ENCODE data around the gene NECAB3. TPM values are rescaled to one million over a fixed set of nuclear protein-coding genes. Genes with fewer than 3 reads are reported as not detected.
A peak's percentile ranks its signal among the peaks of the same experiment; 100 is the strongest.

Gene NECAB3
- total and polyA plus RNA-seq, 4 donors, result 10.6 to 53.1 (median 23.3) TPM

DNA sequence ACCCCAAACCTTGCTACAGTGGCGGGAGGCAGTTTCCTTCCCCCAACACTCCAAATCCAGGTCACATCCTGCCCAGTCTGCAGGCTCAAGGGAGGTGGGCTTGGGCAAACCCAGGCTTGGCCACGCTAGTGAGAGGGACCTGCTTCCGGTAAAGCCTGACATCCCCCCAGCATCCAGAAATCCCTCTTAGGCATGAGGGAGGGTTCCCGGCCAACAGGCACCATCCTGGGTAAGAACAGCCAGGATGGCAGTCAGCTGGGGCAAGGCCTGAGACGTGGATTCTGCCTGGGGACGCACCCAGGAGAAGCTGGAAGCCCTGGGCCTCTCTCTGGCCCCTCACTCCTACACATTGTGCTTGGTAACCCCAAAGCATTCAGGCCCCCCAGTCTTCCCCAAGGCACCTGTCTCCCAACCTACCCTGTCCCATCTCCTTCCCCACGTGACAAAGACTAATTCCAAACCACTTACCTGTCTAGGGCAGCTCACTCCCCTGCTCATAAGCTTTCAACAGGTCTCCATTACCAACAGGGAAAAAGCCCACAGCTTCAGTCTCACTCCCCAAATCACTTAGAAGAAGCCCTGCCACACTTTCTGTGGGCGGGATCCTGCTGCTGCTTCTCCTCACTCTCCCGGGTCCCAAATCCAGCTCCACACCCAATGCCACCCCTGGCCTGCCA, 10.0 kb downstream of the NECAB3 start:
- Histone ChIP-seq H3K4me1 (ENCODE audit: control insufficient read depth in 1 of 2, insufficient read depth in 2 of 2, low read length in 2 of 2) (no peaks in the 10 kb centered on the region), H3K27me3 (ENCODE audit: control insufficient read depth in 1 of 2, insufficient read depth in 2 of 2, low read length in 1 of 2) (no peaks in the 10 kb centered on the region), H3K36me3 (ENCODE audit: control insufficient read depth in 1 of 2, insufficient read depth in 2 of 2, low read length in 1 of 2) (no peaks in the 10 kb centered on the region), H3K9me3 (ENCODE audit: control insufficient read depth, low read length) (no peaks in the 10 kb centered on the region), H3K4me3 (ENCODE audit: low read length in 2 of 2) (peak overlapping the region; percentile 54 to 60), H3K27ac (ENCODE audit: low read depth in 1 of 2, low read length in 2 of 2) (peak overlapping the region; percentile 38 to 91)
- WGBS, 2 donors, result 42 to 46% methylated on average over 9 of the region's 9 CpGs
- no peak for ATAC-seq (ENCODE audit: low FRiP score)
- intact Hi-C loops (cut with DNase I), result no loop called here
- DNase-seq, result no peak

DNA sequence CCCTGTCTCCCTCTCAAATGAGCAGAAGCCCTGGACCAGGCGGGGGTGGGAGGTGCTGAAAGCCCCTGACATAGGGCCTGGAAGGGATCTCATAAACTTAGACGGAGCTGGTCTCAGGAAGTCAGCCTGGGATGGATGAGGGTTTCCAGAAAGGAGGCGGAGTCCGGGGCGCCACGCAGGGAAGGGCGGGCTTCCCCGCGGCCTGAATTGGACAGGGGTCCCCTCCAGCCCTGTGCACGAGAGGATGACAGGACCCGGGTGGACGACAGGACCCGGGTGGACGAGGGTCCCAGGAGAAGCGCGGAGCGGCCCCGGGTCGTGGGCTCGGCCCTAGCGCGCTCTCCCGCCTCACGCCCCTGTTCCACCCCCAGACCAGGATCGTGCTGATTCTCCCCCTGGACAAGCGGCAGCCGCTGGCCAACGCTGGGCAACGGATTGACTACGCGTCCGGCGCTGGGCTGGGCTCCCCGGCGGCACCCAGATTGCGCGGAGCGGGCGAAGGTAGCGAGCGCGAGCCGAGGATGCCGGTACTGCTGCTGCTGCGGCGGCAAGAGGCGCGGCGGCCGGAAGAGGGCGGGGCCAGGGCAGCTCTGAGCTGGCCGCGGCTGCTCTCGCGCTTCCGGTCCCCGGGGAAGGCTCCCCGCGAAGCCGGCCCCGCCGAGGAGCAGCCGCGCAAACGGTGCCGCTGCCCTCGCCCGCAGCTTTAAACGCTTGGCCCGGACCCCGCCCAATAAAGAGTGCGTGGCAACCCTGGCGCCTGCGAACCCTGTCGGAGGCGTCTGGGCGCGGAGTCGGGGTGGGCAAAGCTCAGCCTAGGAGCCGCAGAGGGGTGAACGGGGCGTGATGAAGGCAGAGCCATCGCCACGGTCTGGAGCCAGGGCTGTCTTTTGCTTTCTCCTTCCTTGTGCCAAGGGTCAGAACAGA, 10.8 kb downstream of the NECAB3 start:
- peak overlapping the region; percentile 54 to 60 for H3K4me3 ChIP-seq (ENCODE audit: low read length in 2 of 2)
- no peaks in the 10 kb centered on the region for H3K9me3 ChIP-seq (ENCODE audit: control insufficient read depth, low read length)
- 1% methylated on average over 73 to 84 of the region's 84 CpGs for WGBS, 2 donors
- no peaks in the 10 kb centered on the region for H3K4me1 ChIP-seq (ENCODE audit: control insufficient read depth in 1 of 2, insufficient read depth in 2 of 2, low read length in 2 of 2)
- H3K36me3 ChIP-seq (ENCODE audit: control insufficient read depth in 1 of 2, insufficient read depth in 2 of 2, low read length in 1 of 2), result no peaks in the 10 kb centered on the region
- DNase-seq (peak; percentile 92 to 96), ATAC-seq (ENCODE audit: low FRiP score) (peak; percentile 69)
- intact Hi-C loops (cut with DNase I), result no loop called here
- peak overlapping the region; percentile 38 to 91 for H3K27ac ChIP-seq (ENCODE audit: low read depth in 1 of 2, low read length in 2 of 2)
- no peaks in the 10 kb centered on the region for H3K27me3 ChIP-seq (ENCODE audit: control insufficient read depth in 1 of 2, insufficient read depth in 2 of 2, low read length in 1 of 2)

DNA sequence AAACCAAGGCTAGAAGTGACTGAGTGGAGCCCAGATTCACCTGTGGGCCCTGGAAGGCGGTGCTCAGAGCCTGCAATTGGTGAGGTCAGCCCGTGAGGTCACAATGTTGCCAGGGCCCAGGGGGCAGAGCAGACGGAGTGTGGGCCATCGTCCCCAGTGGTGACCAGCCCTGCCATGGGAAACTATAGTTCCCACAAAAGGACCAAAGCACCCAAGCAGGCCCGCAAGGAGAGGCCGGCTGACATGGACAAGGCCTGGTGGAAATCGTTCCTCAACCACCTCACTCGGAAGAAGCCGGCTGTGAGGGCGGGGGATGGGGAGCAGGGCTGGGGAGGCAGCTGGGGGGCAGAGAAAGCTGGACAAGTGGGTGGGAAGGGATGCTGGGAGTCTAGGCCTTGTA, 12.1 kb downstream of the NECAB3 start, which contains the start of gene C20orf144:
Gene C20orf144 (plus strand): TSS at position 156 of the 400 bp plus-strand sequence. CDS start 19 bp downstream, at position 175.
- intact Hi-C loops (cut with DNase I), result no loop called here
- Histone ChIP-seq H3K4me1 (ENCODE audit: control insufficient read depth in 1 of 2, insufficient read depth in 2 of 2, low read length in 2 of 2) (no peaks in the 10 kb centered on the region), H3K4me3 (ENCODE audit: low read length in 2 of 2) (peak within 1 kb of the TSS; percentile 54 to 60), H3K36me3 (ENCODE audit: control insufficient read depth in 1 of 2, insufficient read depth in 2 of 2, low read length in 1 of 2) (no peaks in the 10 kb centered on the region), H3K9me3 (ENCODE audit: control insufficient read depth, low read length) (no peaks in the 10 kb centered on the region), H3K27me3 (ENCODE audit: control insufficient read depth in 1 of 2, insufficient read depth in 2 of 2, low read length in 1 of 2) (no peaks in the 10 kb centered on the region), H3K27ac (ENCODE audit: low read depth in 1 of 2, low read length in 2 of 2) (peak within 1 kb of the TSS in 1 of 2 donors; percentile 74)
- ATAC-seq (ENCODE audit: low FRiP score) (no peak), DNase-seq (no peak)
- WGBS, 2 donors, result 94 to 96% methylated on average over 10 of the region's 10 CpGs

DNA sequence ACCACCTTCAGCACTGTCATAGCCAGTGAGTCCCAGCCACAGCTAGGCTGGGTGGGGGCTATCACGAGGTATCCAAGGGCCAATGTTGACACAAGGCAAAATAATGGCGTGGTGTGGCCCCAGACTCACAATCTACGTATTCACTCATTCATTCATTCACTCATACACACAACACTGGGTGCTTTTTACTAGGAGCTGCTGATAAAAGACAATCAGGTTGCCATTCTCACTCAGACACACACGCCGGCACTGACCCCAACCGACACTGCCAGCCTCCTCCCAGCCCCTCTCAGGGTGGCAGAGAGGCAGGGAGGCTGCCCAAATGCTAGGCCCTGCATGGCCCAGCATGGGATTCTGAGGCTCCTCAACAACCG, 13.6 kb downstream of the NECAB3 start:
- Histone ChIP-seq H3K27ac (ENCODE audit: low read depth in 1 of 2, low read length in 2 of 2) (no peak overlapping the region), H3K9me3 (ENCODE audit: control insufficient read depth, low read length) (no peaks in the 10 kb centered on the region), H3K4me1 (ENCODE audit: control insufficient read depth in 1 of 2, insufficient read depth in 2 of 2, low read length in 2 of 2) (no peaks in the 10 kb centered on the region), H3K27me3 (ENCODE audit: control insufficient read depth in 1 of 2, insufficient read depth in 2 of 2, low read length in 1 of 2) (no peaks in the 10 kb centered on the region), H3K4me3 (ENCODE audit: low read length in 2 of 2) (no peak overlapping the region), H3K36me3 (ENCODE audit: control insufficient read depth in 1 of 2, insufficient read depth in 2 of 2, low read length in 1 of 2) (no peaks in the 10 kb centered on the region)
- intact Hi-C loops (cut with DNase I), result no loop called here
- WGBS, 2 donors, result 90 to 92% methylated on average over 7 of the region's 7 CpGs
- ATAC-seq (ENCODE audit: low FRiP score), result no peak
- DNase-seq, result peak in 1 of 2 donors; percentile 17

DNA sequence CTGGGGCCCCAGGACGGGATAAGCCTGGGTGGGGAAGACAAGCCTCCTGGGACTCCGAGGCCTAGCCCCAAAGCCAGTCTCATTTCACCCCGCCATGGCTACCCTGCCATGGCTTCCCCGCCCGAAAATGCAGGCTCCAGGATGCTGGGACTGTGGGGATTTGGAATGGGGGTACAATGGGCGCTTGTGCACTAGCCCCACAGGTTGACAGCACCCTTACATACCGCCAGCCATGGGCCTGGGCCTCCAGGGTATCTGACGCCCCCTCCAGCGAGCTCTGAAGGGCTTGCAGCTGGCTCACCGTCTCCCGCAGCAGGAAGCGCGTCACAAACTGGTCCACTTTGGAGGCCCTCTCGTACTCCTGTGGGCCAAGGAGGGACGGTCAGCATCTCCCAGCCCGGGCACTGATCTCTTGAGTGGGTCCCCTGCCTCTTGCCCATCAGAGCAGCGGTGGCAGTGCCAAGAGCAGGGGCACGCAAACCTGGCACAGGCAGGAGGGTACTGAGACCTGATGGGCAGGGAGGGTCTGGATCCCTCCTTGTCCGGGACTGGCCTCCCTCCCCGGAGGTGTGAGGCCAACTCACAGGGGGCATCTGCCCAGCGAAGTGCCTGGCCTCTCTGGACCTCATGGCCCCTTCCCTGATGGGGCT, 14.1 kb downstream of the NECAB3 start:
- 90 to 92% methylated on average over 21 of the region's 21 CpGs for WGBS, 2 donors
- peak in 1 of 2 donors; percentile 29 for DNase-seq
- Histone ChIP-seq H3K27ac (ENCODE audit: low read depth in 1 of 2, low read length in 2 of 2) (no peak overlapping the region), H3K27me3 (ENCODE audit: control insufficient read depth in 1 of 2, insufficient read depth in 2 of 2, low read length in 1 of 2) (no peaks in the 10 kb centered on the region), H3K4me3 (ENCODE audit: low read length in 2 of 2) (no peak overlapping the region), H3K36me3 (ENCODE audit: control insufficient read depth in 1 of 2, insufficient read depth in 2 of 2, low read length in 1 of 2) (no peaks in the 10 kb centered on the region), H3K4me1 (ENCODE audit: control insufficient read depth in 1 of 2, insufficient read depth in 2 of 2, low read length in 2 of 2) (no peaks in the 10 kb centered on the region), H3K9me3 (ENCODE audit: control insufficient read depth, low read length) (no peaks in the 10 kb centered on the region)
- intact Hi-C loops (cut with DNase I), result no loop called here
- ATAC-seq (ENCODE audit: low FRiP score), result no peak

DNA sequence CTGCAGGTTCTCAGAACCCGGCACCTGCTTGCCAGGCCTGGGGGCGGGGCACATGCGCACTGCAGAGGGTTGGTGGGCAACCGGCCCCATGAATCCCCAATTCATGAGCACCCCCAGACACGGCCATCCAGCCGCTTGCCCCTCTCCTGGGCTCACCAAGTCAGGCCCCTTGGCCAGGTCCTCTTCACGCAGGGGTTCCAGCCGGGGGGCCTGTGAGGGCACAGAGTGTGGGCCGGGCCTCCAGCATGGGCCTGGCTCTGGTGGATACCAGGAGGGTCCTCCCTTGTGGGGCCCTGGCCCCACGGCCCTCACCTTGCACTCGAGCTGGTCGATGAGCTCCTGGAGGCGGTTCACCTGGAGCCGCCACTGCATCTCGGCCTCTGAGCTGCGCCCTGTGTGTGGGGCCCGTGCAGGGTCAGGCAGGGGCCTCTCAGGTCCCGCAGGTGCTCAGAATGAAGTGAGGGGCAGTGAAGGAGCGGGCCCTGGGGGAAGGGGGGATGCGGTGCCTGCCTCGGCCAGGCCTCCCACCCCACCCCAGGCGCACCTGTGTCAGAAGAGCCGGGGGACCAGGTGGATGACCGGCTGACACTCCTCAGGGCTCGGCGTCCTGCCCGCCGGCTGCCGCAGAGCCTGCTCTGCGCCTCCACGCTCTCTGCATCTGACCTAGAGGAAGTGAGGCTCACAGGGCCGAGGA, 14.7 kb downstream of the NECAB3 start:
- DNase-seq (peak; percentile 45 to 62), ATAC-seq (ENCODE audit: low FRiP score) (no peak)
- 95 to 96% methylated on average over 32 of the region's 32 CpGs for WGBS, 2 donors
- H3K27me3 ChIP-seq (ENCODE audit: control insufficient read depth in 1 of 2, insufficient read depth in 2 of 2, low read length in 1 of 2), result no peaks in the 10 kb centered on the region
- intact Hi-C loops (cut with DNase I), result no loop called here
- H3K4me3 ChIP-seq (ENCODE audit: low read length in 2 of 2), result no peak overlapping the region
- H3K4me1 ChIP-seq (ENCODE audit: control insufficient read depth in 1 of 2, insufficient read depth in 2 of 2, low read length in 2 of 2), result no peaks in the 10 kb centered on the region
- no peaks in the 10 kb centered on the region for H3K9me3 ChIP-seq (ENCODE audit: control insufficient read depth, low read length)
- no peaks in the 10 kb centered on the region for H3K36me3 ChIP-seq (ENCODE audit: control insufficient read depth in 1 of 2, insufficient read depth in 2 of 2, low read length in 1 of 2)
- H3K27ac ChIP-seq (ENCODE audit: low read depth in 1 of 2, low read length in 2 of 2), result no peak overlapping the region

DNA sequence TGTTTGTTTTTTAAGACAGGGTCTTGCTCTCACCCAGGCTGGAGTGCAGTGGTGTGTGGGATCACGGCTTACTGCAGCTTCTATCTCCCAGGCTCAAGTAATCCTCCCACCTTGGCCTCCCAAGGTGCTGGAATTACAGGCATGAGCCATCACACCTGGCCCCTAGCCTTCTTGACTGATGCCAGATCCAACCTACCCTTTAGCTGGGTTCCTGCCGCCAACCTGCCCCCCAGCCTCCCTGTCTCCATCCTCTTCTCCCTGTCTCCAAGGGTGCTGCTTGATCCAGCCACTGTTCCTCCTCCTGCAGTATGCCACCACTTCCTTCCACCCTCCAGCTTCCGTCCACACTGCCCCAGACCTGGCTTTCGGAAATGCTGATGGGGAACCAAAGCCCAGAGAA, 15.3 kb downstream of the NECAB3 start:
- H3K4me3 ChIP-seq (ENCODE audit: low read length in 2 of 2), result no peak overlapping the region
- intact Hi-C loops (cut with DNase I), result no loop called here
- no peaks in the 10 kb centered on the region for H3K36me3 ChIP-seq (ENCODE audit: control insufficient read depth in 1 of 2, insufficient read depth in 2 of 2, low read length in 1 of 2)
- DNase-seq (no peak), ATAC-seq (ENCODE audit: low FRiP score) (no peak)
- 94 to 97% methylated on average over 4 of the region's 4 CpGs for WGBS, 2 donors
- no peaks in the 10 kb centered on the region for H3K27me3 ChIP-seq (ENCODE audit: control insufficient read depth in 1 of 2, insufficient read depth in 2 of 2, low read length in 1 of 2)
- H3K27ac ChIP-seq (ENCODE audit: low read depth in 1 of 2, low read length in 2 of 2), result no peak overlapping the region
- no peaks in the 10 kb centered on the region for H3K9me3 ChIP-seq (ENCODE audit: control insufficient read depth, low read length)
- H3K4me1 ChIP-seq (ENCODE audit: control insufficient read depth in 1 of 2, insufficient read depth in 2 of 2, low read length in 2 of 2), result no peaks in the 10 kb centered on the region

DNA sequence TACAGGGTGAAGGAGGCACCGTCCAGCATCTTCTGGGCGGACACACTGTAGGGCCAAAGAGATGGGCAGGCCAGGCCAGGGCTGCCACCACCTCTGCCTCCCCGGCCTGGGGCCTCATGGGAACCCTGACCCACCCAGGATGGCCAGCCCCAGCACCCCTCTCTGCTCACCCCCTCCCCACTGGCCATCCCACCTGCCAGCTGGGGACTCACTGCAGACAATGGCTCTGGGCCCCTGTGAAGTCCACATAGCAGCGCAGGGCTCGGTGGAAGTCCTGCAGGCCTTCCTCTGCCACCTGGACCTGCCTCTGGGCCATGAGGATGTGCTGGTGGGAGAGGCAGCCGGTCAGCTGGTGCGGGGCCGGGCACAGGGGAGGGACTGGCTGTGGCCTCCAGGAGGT, 15.7 kb downstream of the NECAB3 start:
- no peaks in the 10 kb centered on the region for H3K4me1 ChIP-seq (ENCODE audit: control insufficient read depth in 1 of 2, insufficient read depth in 2 of 2, low read length in 2 of 2)
- no peak for ATAC-seq (ENCODE audit: low FRiP score)
- H3K27me3 ChIP-seq (ENCODE audit: control insufficient read depth in 1 of 2, insufficient read depth in 2 of 2, low read length in 1 of 2), result no peaks in the 10 kb centered on the region
- no peaks in the 10 kb centered on the region for H3K36me3 ChIP-seq (ENCODE audit: control insufficient read depth in 1 of 2, insufficient read depth in 2 of 2, low read length in 1 of 2)
- H3K27ac ChIP-seq (ENCODE audit: low read depth in 1 of 2, low read length in 2 of 2), result no peak overlapping the region
- 94 to 95% methylated on average over 8 of the region's 8 CpGs for WGBS, 2 donors
- intact Hi-C loops (cut with DNase I), result no loop called here
- no peaks in the 10 kb centered on the region for H3K9me3 ChIP-seq (ENCODE audit: control insufficient read depth, low read length)
- peak; percentile 31 to 66 for DNase-seq
- no peak overlapping the region for H3K4me3 ChIP-seq (ENCODE audit: low read length in 2 of 2)
